Bronchial smooth muscle cell (primary cell): ENCODE data around the gene OTUD5. TPM values are rescaled to one million over a fixed set of nuclear protein-coding genes. Genes with fewer than 3 reads are reported as not detected.

Source experiments
- total RNA-seq: library from RNA; depleted of rRNA; stranded (reverse); fragments of >200 nt; gene quantifications from 2 replicates; pipeline ENCODE4 v1.2.1, GENCODE V29; 2014

OTUD5 gene, protein sequence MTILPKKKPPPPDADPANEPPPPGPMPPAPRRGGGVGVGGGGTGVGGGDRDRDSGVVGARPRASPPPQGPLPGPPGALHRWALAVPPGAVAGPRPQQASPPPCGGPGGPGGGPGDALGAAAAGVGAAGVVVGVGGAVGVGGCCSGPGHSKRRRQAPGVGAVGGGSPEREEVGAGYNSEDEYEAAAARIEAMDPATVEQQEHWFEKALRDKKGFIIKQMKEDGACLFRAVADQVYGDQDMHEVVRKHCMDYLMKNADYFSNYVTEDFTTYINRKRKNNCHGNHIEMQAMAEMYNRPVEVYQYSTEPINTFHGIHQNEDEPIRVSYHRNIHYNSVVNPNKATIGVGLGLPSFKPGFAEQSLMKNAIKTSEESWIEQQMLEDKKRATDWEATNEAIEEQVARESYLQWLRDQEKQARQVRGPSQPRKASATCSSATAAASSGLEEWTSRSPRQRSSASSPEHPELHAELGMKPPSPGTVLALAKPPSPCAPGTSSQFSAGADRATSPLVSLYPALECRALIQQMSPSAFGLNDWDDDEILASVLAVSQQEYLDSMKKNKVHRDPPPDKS
- total RNA-seq = 34.4 and 38.6 TPM in 2 replicates

DNA sequence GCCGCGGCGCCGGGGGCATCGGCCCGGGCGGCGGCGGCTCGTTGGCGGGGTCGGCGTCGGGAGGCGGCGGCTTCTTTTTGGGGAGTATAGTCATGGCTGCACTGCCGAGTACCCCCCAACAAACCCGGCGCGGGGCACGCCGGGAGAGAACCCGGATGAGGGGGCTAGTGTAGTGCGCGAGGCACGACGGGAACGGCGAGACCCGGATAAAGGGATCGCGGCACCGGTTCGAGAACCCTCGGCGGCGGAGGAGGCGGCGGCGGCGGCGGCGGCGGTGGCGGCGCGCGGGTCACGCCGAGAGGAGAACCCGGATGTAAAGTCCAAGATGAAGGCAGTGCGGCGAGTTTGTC lies at the start of gene OTUD5:
TSS of gene OTUD5 (minus strand) at position 131 of the 350 bp plus-strand sequence. CDS start at position 94, 37 bp downstream.

DNA sequence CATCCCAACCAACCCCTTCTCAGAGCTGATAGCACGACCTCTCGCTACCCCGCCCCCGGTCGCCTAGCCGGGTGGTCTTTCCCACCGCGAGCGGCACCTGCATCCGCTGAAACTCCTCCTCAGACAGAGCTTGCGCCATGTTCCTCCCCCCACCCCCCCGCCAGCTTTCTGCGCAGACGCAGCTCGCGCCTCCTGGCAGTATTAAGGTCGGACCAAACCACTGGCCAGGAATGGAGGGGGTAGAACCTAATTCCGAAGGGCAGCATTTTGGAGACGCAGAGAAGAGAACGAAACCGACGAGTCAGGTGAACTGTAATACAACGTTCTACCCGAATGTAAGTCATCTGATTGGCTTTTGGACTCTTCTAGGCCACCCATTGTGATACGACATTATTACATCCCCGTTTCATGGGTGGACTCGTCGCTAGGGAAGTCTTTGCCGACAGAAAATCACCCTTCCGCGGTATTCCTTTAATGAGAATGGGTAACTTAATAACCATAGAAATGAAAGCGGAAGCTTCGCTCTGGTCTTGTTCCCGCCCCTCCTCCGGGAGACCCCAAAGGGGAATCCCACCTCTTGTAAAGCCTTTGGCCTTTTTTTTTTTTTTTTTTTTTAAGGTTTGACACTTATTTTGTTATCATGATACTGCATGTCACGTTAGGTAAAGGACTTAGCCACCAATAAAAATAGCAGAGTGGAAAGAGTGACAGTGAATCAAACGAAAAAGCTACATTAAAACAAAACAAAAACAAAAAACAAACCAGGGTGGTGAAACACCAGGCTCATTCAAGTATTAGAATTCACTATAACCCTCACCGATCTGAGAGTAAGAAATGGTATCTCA lies 44.9 kb upstream of the OTUD5 start, which contains the start of gene GRIPAP1:
TSS of gene GRIPAP1 (minus strand) at position 174 of the 845 bp plus-strand sequence. CDS start at position 139, 35 bp downstream.

DNA sequence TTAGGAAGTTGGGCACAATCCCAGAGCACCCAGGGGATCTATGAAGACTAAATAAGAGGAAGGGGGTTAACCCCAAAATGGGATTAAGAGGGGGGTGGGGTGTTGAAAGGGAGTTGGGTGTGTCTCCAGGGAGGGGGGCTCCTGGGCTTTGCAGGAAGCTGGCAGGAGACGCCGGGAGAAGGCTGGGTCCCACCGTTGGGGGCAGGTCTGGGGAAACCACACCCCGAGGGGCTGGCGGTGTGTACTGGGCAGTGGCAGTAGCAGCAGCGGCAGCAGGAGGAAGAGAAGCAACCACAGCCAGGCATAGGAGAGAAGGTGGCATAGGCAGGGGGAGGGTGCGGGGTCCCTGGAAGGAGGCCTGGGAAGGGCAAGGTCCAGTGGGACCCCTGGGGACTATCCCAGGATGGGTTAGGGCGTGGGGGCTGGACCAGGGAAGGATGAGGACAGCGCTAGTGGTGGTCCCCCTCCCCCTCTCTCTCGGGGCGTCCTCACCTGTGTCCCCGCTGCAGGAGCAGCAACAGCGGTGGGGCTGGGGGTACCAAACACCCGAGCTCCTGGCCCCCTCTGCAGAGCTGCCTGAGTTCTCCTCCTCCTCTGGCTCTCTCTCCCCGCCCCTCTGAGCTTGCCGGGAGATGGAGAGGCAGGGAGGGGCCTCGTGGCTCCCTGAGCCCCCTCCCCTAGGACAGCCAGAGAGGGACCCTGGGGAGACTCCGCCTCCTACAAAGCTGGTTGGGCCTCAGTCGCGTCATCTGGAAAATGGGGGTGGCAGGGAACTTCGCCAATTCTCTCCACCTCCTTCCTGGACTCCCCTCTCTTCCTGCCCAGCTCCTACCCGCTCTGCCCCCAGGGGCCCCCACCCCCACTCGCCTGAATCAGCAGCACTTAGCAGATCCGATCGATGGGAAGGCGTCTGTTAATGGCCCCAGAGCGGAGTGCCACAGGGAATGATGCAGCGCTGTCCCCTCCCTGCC lies 14.1 kb upstream of the OTUD5 start, which contains the start of gene KCND1:
TSS of gene KCND1 (minus strand) at position 596 of the 971 bp plus-strand sequence. CDS start 1,573 bp downstream, outside the sequence.

DNA sequence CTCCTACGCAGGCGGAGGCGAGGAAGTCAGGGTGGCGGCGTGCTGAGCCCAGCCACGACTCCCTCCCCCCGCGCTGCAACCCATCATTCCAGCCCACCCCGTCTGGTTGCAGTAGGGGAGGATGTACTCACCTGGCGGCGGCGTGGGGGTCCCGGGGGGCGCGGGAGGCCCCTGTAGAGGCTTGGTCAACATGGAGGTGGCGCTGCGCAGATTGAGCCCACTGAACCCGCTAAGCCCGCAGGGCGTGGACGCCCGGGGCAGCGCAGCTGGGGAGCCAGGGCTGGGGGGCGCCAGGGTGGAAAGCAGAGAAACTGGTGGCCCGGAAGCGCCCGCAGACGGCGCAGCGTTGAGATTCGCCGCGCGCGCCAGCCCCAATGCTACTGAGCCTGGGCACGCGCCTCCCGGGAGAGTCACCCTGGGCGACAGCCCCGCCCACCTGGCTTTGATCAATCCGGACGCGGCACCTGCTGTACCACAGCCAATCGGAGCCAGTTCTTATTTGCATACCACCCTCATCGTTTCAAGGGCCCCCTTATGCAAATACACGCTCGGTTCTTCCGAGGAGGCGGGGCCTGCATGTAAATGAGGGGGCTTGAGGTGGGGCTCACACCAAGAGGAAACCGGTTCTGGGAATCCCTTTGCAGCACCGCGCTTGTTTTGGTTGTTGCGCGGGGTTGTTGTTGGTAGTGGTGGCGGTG lies 38.6 kb downstream of the OTUD5 start, which contains the start of gene PIM2:
TSS of gene PIM2 (minus strand) at position 382 of the 698 bp plus-strand sequence. CDS start at position 192, 190 bp downstream.

DNA sequence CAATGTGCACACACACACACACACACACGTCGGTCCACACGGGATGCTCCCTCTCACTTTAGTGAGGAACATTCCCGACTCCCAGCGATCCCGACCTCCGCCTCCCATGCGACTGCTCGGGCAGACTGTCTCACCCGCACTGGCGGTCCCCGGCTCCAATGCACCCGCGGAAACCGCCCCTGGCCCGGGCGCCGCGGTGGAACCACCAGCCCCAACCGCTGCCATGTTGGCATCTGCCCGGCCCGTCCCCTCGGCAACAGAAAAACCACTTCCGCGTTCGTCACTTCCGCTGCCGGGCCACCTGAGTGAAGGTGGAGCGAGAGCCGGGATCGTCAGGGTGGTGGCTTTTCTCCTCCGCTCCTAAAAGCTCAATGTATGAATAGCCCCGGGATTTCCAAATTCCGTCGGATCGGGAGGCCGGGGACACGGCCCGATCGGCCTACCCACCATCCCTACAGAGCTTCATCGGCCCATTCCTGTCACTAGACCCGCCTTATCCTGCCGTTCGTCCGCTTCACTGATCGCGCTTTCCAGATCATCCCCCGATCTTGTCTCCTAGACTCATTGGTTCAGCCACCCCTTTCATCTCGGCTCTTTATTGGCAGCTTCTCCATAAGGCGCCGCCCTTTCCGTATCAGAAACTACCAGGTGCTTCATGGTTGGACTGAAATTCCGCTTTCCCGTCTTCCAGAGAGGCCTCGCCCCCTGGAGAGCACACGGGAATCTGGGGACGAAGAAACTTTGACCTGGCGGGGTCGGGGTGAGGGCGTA lies 45.8 kb downstream of the OTUD5 start, which contains the start of gene SLC35A2:
TSS of gene SLC35A2 (minus strand) at position 235 of the 771 bp plus-strand sequence. CDS start at position 225, 10 bp downstream.

DNA sequence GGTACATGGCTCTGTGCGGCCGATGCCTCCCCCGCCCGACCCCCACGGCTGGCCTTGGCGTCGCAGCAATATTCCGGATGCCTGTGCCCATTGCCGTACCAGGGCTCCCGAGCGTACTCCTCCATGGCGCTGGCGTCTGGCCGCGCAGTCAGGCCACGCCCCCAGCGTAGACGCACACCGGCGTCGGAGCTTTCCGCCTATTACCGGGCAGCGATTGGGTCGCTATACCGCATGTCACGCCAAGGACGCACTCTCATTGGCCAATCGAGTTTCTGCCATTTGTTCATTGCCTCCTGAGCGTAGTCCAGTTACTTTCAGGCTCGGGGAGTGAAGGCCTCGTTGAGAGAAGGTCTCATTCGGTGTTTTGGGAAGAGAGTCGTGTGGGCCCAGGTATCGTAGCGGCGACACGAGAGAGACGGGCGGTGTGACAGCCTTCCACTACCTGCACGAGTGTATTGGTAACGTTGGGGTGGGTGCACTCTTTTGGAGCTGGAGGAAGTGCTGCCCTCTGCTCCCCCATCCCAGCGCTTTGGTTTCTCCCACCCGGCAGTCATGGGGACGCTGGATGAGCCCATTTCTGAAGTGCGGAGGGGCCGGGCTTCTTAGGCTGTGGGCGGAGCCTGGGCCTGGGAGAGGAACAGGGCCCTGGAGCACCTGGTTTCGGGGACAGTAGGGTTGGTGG lies 59.6 kb downstream of the OTUD5 start, which contains the start of the genes PQBP1 and TIMM17B:
TSS of gene PQBP1 (plus strand) at position 306 of the 682 bp plus-strand sequence. CDS start 580 bp downstream, outside the sequence.
TSS of gene TIMM17B (minus strand) at position 144 of the 682 bp plus-strand sequence. CDS start at position 125, 19 bp downstream.

Other genes with a start within 250 kb of the OTUD5 start
- not detected in 2 replicates for gene GLOD5, start 195.9 kb downstream of the OTUD5 start, total RNA-seq
- not detected in 2 replicates for gene GATA1, start 171.0 kb downstream of the OTUD5 start, total RNA-seq
- 17.7 and 26.3 TPM in 2 replicates for gene HDAC6, start 155.5 kb downstream of the OTUD5 start, total RNA-seq
- gene ERAS, start 131.1 kb downstream of the OTUD5 start, total RNA-seq = not detected in 2 replicates
- 0.09 and 0.16 TPM in 2 replicates for gene PCSK1N, start 122.0 kb downstream of the OTUD5 start, total RNA-seq
- gene TIMM17B, start 59.8 kb downstream of the OTUD5 start, total RNA-seq = 14.4 and 17.3 TPM in 2 replicates
- 94.7 and 116 TPM in 2 replicates for gene PQBP1, start 59.7 kb downstream of the OTUD5 start, total RNA-seq
- 5.5 and 7.4 TPM in 2 replicates for gene SLC35A2, start 46.0 kb downstream of the OTUD5 start, total RNA-seq
- gene PIM2, start 38.6 kb downstream of the OTUD5 start, total RNA-seq = 0.77 and 1.9 TPM in 2 replicates
- gene KCND1, start 14.2 kb upstream of the OTUD5 start, total RNA-seq = 1.6 and 4.3 TPM in 2 replicates
- gene GRIPAP1, start 44.7 kb upstream of the OTUD5 start, total RNA-seq = 24.9 and 26.0 TPM in 2 replicates
- gene TFE3, start 85.8 kb upstream of the OTUD5 start, total RNA-seq = 26.0 and 37.2 TPM in 2 replicates
- gene CCDC120, start 101.4 kb upstream of the OTUD5 start, total RNA-seq = 0.26 and 0.63 TPM in 2 replicates
- gene PRAF2, start 116.4 kb upstream of the OTUD5 start, total RNA-seq = 8.2 and 9.2 TPM in 2 replicates
- 45.2 and 65.4 TPM in 2 replicates for gene WDR45, start 122.3 kb upstream of the OTUD5 start, total RNA-seq
- gene GPKOW, start 166.1 kb upstream of the OTUD5 start, total RNA-seq = 17.8 and 19.1 TPM in 2 replicates
- 1.5 and 2.7 TPM in 2 replicates for gene MAGIX, start 205.2 kb upstream of the OTUD5 start, total RNA-seq
- 16.9 and 17.8 TPM in 2 replicates for gene PLP2, start 214.3 kb upstream of the OTUD5 start, total RNA-seq
- gene PRICKLE3, start 228.8 kb upstream of the OTUD5 start, total RNA-seq = 4.5 and 4.9 TPM in 2 replicates
- gene SYP, start 242.6 kb upstream of the OTUD5 start, total RNA-seq = 0.16 and 0.43 TPM in 2 replicates